GM12873 (cell line): ENCODE data around the gene BOLA2B.
"Not testable (repeated sequence)": the region's sequence is repeated elsewhere in the genome, so short reads cannot be mapped to it uniquely, and the experiment has no call there.

ENCODE experiments used
- TF ChIP-seq, protein P1 (sequence below): IDR thresholded peaks from 2 replicates; pipeline ENCODE4 v1.5.1; 2012; ENCODE audit warnings: low read depth, mild to moderate bottlenecking, moderate library complexity, low read length, control low read depth; ENCODE audit not compliant: insufficient read depth; ENCODE audit errors: missing control alignments

Gene BOLA2B

DNA sequence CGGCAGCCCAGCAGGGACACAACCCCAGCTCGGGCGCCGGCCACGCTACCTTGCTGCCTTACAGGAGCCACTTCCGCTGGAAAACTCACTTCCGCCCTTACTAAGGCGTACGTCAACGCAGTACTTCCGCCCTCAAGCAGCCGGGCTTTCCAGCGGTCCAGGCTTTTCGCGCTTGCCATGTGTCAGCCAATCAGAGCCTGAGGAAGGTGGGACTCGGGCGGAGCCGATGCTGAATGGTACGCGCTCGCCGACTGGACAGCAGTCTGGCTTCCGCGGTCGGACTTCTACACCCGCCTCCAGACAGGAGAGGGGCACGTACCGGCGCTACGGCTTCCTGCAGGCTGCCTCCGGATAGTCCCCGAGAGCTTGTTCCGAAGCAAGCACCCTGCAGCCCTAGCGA is at the start of gene BOLA2B, which contains the start of gene SLX1A:
BOLA2B (minus strand) TSS at position 52 of the 400 bp plus-strand sequence. CDS start 71 bp downstream, outside the sequence.
SLX1A (plus strand) TSS at position 261 of the 400 bp plus-strand sequence. CDS start 210 bp downstream, outside the sequence.
- TF ChIP-seq, protein P1, sequence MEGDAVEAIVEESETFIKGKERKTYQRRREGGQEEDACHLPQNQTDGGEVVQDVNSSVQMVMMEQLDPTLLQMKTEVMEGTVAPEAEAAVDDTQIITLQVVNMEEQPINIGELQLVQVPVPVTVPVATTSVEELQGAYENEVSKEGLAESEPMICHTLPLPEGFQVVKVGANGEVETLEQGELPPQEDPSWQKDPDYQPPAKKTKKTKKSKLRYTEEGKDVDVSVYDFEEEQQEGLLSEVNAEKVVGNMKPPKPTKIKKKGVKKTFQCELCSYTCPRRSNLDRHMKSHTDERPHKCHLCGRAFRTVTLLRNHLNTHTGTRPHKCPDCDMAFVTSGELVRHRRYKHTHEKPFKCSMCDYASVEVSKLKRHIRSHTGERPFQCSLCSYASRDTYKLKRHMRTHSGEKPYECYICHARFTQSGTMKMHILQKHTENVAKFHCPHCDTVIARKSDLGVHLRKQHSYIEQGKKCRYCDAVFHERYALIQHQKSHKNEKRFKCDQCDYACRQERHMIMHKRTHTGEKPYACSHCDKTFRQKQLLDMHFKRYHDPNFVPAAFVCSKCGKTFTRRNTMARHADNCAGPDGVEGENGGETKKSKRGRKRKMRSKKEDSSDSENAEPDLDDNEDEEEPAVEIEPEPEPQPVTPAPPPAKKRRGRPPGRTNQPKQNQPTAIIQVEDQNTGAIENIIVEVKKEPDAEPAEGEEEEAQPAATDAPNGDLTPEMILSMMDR: not testable (repeated sequence)

GRCh38 chr16:30199049-30199448 is 5.6 kb upstream of the BOLA2B start, which contains the start of gene SULT1A3:
Gene SULT1A3 (plus strand): TSS chr16:30199255. CDS start chr16:30200729, 1,474 bp downstream.
- TF ChIP-seq, protein P1: not testable (repeated sequence)

GRCh38 chr16:30187971-30188561 is 5.4 kb downstream of the BOLA2B start:
- TF ChIP-seq, protein P1: no peak

- TF ChIP-seq, protein P1: no peak
These were observed 6.0 kb downstream of the BOLA2B start for GRCh38 chr16:30187556-30187865.

DNA sequence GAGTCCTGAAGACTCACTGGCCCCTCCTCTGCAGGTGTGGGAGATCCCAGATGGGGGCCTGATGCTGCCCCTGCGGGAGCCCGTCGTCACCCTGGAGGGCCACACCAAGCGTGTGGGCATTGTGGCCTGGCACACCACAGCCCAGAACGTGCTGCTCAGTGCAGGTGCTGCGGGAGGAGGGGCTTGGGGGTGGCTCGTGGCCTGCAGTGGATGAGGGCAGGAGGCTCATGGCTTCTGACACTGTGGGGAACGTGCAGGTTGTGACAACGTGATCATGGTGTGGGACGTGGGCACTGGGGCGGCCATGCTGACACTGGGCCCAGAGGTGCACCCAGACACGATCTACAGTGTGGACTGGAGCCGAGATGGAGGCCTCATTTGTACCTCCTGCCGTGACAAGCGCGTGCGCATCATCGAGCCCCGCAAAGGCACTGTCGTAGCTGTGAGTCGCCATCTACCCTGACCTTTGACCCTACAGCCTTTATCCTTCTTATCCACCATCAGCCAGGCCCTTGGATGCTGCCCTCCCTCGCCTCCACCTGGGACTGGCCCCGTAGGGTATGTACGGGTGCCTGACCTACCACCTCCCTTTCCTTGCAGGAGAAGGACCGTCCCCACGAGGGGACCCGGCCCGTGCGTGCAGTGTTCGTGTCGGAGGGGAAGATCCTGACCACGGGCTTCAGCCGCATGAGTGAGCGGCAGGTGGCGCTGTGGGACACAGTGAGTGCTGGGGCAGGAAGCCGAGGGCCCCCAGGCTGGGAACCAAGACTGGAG is 6.5 kb downstream of the BOLA2B start:
- TF ChIP-seq, protein P1: peak; percentile 92

DNA sequence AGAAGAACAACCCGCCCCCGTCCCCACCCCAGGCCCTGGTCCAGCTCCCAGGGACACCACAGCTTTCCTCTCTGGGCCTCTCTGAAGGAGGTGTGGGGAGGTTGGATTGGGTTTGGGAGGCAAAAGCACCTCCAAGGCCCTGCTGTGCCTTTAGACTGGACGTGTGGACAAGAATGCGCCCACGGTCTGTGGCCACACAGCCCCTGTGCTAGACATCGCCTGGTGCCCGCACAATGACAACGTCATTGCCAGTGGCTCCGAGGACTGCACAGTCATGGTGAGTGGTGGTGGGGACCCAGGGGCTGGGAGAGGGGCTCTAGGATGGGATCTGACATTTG is 7.1 kb downstream of the BOLA2B start:
- TF ChIP-seq, protein P1: no peak

GRCh38 chr16:30185683-30186421 is 7.6 kb downstream of the BOLA2B start:
- TF ChIP-seq, protein P1: no peak
